NK-92 treated with Interleukin-12 subunit alpha and Interleukin-12 subunit beta, amount 100 ng/mL, for 24 hours (cell line): Measurements from ENCODE around the gene RPS6KB2.
A peak's percentile ranks its signal among the peaks of the same experiment; 100 is the strongest.

Experiments used
- DNase-seq: peaks from one replicate; lab custom pipeline; 2025; lab: John Stamatoyannopoulos, UW

Gene RPS6KB2

DNA sequence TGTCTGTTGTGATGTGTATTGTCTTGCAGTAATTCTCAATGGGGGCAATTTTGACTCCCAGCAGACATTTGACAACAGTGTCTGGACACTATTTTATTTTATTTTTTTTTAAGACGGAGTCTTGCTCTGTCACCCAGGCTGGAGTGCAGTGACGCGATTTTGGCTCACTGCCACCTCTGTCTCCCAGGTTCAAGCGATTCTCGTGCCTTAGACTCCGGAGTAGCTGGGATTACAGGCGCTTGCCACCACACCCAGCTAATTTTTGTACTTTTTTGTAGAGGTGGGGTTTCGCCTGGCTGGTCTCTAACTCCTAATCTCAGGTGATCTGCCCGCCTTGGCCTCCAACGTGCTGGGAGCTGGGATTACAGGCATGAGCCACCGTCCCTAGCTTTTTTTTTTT is 1.4 kb downstream of the RPS6KB2 start:
- DNase-seq = no peak

DNA sequence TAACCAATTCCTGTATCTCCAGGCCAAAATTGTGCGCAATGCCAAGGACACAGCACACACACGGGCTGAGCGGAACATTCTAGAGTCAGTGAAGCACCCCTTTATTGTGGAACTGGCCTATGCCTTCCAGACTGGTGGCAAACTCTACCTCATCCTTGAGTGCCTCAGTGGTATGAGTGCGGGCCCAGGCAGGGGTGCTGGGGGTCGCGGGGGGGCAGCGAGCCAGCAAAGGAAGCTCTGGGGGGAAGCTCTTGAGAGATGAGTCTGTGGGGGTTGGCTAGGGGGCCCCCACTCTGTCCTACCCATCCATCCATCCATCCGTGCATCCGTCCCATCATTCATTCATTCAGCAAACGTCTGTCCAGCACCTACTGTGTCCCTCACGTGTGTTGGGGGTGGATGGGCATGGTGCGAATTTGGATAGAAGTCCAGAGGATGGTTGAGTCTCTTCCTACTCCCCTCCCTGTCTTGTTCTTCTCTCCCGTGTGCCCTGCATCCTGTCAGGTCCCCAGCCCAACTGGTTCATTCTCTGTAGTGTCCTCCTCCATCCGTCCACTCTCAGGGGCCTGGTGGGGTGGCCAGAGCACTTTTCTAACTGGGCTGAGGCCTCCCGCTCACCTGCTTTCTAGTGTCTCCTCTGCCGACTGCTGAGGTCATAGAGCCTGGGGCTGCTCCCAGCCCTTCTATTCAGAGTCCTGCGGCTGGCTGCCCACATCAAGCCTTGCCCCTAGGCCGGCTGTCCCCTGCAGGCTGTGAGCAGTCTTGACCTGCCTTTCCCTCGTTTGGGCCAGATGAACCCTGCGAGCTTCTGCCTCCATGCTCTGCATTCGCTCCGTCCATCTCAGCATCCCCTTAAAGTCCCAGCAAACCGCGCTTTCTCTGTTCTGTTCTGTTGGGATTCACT is 3.3 kb downstream of the RPS6KB2 start:
- no peak for DNase-seq

GRCh38 chr11:67432655-67433349 is 4.5 kb downstream of the RPS6KB2 start:
- DNase-seq = no peak

DNA sequence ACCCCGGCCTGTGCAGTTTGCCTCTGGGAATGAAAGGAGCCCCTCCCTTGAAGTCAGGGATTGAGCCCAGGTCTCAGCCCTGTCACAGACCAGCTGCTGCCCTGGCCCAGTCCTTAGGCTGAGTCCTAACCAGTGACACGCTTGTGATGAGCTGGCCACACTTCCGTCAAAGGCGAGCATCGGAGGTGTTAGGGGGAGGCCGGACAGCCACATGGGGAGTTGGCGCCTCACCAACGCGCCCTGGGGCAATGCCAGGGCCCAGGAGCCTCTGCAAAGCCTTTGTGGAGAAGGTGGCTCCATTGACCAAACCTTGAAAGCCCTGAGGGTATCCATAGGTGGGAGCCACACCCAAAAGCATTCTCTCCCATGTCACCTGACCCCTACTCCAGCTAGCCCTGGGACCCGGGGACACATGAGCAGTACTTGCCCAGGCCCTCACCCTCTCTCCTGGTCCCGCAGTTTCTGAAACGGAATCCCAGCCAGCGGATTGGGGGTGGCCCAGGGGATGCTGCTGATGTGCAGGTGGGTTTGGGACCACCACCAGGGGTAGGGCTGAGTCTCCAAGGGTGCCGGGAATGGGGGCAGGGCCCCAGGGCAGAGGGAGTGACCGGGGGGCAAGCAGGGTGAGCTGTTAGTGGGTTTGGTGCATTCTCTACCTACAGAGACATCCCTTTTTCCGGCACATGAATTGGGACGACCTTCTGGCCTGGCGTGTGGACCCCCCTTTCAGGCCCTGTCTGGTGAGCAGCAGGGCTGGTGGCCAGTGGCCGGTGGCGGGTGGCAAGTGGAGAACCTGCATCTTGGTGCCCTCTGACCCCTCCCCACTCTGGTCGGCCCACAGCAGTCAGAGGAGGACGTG is 5.5 kb downstream of the RPS6KB2 start:
- DNase-seq = no peak

- DNase-seq = no peak
Measured at GRCh38 chr11:67434395-67434881, 6.1 kb downstream of the RPS6KB2 start.

DNA sequence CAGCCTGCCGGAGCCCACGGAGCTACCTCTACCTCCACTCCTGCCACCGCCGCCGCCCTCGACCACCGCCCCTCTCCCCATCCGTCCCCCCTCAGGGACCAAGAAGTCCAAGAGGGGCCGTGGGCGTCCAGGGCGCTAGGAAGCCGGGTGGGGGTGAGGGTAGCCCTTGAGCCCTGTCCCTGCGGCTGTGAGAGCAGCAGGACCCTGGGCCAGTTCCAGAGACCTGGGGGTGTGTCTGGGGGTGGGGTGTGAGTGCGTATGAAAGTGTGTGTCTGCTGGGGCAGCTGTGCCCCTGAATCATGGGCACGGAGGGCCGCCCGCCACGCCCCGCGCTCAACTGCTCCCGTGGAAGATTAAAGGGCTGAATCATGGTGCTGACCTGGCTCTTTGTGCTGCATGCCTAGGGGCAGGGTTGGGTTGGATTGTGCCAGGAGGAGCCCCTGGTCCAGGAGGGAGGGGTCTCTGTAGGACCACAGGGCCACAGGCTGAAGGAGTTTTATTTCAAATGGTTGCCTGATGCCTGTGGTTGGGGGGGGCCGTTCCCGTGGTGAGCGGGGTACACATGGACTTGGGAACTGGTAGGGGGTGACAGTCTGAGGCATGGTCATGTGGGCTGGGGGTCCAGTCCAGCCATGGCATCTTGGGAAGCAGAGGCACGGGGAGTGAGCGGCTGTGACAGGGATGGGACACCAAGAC is 6.9 kb downstream of the RPS6KB2 start:
- no peak for DNase-seq

DNA sequence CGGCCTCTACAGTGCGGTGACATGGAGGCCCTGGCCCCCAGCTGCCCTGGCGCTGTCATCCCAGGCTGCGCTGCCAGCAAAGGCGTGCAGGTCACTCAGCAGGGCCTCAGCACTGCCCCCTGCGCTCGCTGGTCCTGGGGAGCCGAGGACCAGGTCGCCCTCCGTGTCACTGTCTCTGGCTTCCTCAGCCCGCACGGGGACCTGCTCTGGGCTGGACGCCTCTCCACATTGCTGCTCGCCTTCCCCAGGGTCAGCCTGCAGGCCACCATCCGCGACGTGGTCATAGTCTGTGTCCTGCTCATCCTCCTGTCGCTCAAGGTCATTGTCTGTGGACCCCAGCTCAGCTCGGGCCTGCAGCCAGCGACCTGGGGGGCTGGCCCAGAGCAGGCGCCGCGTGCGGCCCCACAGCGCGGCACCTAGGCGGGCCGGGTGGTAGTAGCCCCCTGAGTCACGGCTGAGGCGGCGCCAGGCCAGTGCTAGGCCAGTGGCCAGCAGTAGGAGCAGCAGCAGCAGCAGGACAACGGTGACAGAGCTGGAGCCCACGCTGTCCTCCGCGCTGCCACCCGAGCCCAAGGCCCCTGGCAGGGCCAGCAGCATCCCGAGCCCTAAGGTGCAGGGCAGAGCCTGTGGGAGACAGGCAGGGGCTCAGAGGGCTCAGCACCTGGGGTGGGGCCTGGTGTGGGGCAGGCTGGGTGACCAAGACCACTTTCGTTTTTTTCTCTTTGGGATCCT is 7.6 kb downstream of the RPS6KB2 start:
- no peak for DNase-seq

- DNase-seq = peak; percentile 73
Measured at GRCh38 chr11:67436459-67437081, 8.3 kb downstream of the RPS6KB2 start.

- DNase-seq = peak; percentile 80
Measured at GRCh38 chr11:67437082-67437808, 9.0 kb downstream of the RPS6KB2 start, which contains the start of gene PTPRCAP. Gene PTPRCAP (minus strand): TSS chr11:67437682. CDS start chr11:67437619, 63 bp downstream.

GRCh38 chr11:67437809-67438157 is 9.5 kb downstream of the RPS6KB2 start:
- DNase-seq = no peak

DNA sequence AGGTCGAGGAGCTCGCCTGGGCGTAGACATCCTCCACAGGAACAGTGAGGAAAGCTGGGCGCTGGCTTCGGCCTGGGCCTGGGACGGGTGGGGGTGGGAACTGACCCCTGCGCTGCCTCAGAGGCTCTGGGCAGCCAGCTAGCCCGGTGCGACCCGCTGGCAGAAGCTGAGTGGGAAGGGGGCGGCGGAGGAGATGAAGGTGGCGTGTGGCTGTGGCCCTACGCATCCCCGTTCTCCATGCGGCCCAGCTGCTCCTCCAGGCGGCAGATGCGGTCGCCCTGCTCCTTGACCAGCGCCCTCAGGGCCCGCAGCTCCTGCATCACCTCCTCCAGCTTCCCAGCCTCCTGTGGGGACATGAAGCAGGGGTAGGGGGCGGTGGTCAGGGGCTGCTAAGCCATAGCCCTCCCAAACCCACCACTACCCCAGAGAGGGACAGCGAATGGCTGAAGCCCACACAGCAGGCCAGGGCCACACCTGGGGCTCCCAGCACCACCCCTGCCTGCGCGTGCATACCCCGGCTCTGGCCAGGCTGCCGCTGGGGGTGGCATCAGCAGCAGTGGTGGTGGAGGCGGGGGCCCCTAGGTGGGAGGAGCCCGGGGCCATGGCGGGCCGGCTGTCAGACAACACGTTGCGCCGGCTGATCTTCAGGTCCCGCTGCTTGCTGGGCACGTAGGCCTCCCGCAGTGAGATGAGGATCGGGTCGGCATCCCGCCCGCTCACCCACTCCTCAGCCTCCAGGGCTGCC is 10.0 kb downstream of the RPS6KB2 start:
- no peak for DNase-seq

DNA sequence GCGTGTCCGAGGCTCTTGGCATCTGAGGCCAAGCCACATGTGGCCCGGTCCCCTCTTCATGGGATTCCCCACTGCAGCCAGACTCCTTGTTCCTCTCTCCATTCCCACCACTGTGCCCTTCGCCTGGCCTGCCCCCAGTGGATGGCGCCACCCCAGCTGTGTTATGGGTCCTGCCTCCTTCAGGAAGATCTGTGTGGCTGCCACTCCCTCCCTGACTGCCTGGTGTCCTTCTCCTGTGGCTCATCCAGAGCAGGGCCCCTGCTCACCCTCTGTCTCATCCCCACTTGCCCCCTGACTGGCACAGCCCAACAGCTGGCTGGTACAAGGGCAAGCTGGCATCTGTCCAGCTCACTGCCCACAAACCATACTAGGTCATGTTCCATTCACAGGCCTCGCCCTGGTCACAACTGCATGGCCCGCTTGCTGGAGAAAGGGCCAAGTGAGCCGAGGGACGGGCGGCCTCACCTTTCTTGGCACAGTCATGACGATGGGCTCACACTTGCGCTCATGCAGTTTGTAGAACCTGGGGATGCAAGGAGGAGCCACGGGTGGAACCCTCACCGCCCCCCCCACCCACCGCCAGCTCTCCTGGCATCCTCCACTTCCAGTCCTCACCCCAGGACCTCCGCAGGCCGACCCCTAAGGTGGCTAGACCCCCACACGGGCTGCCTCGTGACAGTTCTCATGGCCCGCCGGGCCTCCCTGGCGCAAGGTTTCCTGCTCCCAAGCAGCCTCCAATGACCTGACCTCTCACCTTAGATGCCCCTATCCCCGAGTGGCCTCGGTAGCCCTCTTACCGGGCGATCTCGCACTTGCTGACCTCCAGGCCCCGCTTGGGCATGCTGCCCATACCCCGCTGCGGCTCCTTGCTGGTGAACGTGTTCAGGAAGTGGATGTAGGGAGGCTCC is 11.3 kb downstream of the RPS6KB2 start:
- no peak for DNase-seq

GRCh38 chr11:67440229-67441097 is 12.2 kb downstream of the RPS6KB2 start:
- no peak for DNase-seq

GRCh38 chr11:67441098-67441563 is 12.8 kb downstream of the RPS6KB2 start:
- DNase-seq = no peak

DNA sequence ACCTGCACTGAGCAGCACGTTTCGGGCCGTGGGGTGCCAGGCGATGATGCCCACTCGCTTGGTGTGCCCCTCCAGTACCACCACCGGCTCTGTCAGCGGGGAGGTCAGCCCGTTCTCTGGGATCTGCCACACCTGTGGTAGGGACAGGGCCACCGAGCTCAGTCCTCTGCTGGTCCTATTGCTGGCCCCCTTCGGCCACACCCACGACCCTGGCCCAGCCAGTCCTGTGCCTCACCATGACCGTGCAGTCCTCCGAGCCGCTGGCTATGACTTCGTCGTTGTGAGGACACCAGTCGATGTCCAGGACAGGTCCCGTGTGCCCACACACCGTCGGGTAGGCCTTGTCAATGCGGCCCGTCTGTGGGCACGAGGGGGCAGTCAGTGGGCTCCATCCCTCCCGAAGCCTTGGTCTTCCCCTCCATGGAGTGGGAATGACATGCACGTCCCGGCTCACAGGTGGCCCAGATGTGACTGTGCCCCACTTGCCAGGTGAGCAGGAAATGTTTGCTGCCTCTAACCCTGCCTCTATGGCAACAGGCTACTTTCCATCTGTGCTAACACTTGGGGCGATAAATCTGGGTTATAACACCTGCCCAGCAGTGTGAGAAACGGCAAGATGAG is 13.5 kb downstream of the RPS6KB2 start:
- DNase-seq = no peak
